Fibroblast of lung (primary cell): ENCODE data around the gene ACOXL. TPM values are rescaled to one million over a fixed set of nuclear protein-coding genes. Genes with fewer than 3 reads are reported as not detected.
"Not testable (repeated sequence)": the region's sequence is repeated elsewhere in the genome, so short reads cannot be mapped to it uniquely, and the experiment has no call there.

Experiments used
- DNase-seq, 2 donors: peaks; one replicate each; pipeline versions ENCODE4 v3.0.0 to v3.0.0-alpha.2; 2010; ENCODE audit warnings: low read depth in 2 of 2
- H2AFZ ChIP-seq: 2 replicates; pipeline ENCODE4 v1.5.1; 2012; ENCODE audit warnings: low read length, control low read depth, inconsistent platforms
- H3K27ac ChIP-seq: 2 replicates; pipeline ENCODE4 v1.5.1; 2011; ENCODE audit warnings: low read length, control low read depth; ENCODE audit not compliant: insufficient read depth
- H3K27me3 ChIP-seq: 2 replicates; pipeline ENCODE4 v1.5.1; 2011; ENCODE audit warnings: mild to moderate bottlenecking, low read length; ENCODE audit not compliant: control insufficient read depth, insufficient read depth
- H3K36me3 ChIP-seq: 2 replicates; pipeline ENCODE4 v1.5.1; 2011; ENCODE audit warnings: low read length; ENCODE audit not compliant: control insufficient read depth, insufficient read depth
- H3K4me1 ChIP-seq: 2 replicates; pipeline ENCODE4 v1.5.1; 2011; ENCODE audit warnings: low read length; ENCODE audit not compliant: control insufficient read depth, insufficient read depth; ENCODE audit errors: extremely low read depth
- H3K4me2 ChIP-seq: 2 replicates; pipeline ENCODE4 v1.5.1; 2011; ENCODE audit warnings: low read length, control low read depth; ENCODE audit not compliant: insufficient read depth; ENCODE audit errors: extremely low read depth
- H3K4me3 ChIP-seq, 4 experiments: fragments of 200-600 bp in 1 of 4; sonication (generic) in 1 of 4; replicated peaks in 1 of 4; 2 replicates each; pipeline ENCODE4 v1.5.1; 2011 to 2016; ENCODE audit warnings: low read length in 4 of 4, low read depth in 3 of 4, mild to moderate bottlenecking in 3 of 4, control low read depth in 2 of 4, inconsistent platforms in 1 of 4, mixed read lengths in 1 of 4; ENCODE audit not compliant: insufficient read depth in 1 of 4; ENCODE audit errors: control extremely low read depth in 1 of 4
- H3K79me2 ChIP-seq: 2 replicates; pipeline ENCODE4 v1.5.1; 2012; ENCODE audit warnings: mild to moderate bottlenecking, low read length, inconsistent platforms; ENCODE audit not compliant: control insufficient read depth, insufficient read depth
- H3K9ac ChIP-seq: 2 replicates; pipeline ENCODE4 v1.5.1; 2011; ENCODE audit warnings: mild to moderate bottlenecking, low read length, control low read depth; ENCODE audit not compliant: insufficient read depth
- H3K9me3 ChIP-seq: 2 replicates; pipeline ENCODE4 v1.5.1; 2012; ENCODE audit warnings: low read depth, low read length; ENCODE audit not compliant: control insufficient read depth, insufficient read depth
- H4K20me1 ChIP-seq: 2 replicates; pipeline ENCODE4 v1.5.1; 2011; ENCODE audit warnings: low read length; ENCODE audit not compliant: control insufficient read depth, insufficient read depth; ENCODE audit errors: extremely low read depth
- CTCF ChIP-seq, 2 donors: IDR thresholded peaks in 1 of 2; conservative IDR thresholded peaks in 1 of 2; 1 replicate in 1 of 2; 2 replicates in 1 of 2; pipeline ENCODE4 v1.5.1; 2011 to 2012; ENCODE audit warnings: low read length in 2 of 2, control low read depth in 1 of 2, inconsistent platforms in 1 of 2, low read depth in 1 of 2, mild to moderate bottlenecking in 1 of 2
- EZH2 ChIP-seq: IDR thresholded peaks from 2 replicates; pipeline ENCODE4 v1.5.1; 2012; ENCODE audit warnings: low read length, control low read depth, mild to moderate bottlenecking; ENCODE audit errors: missing control alignments
- polyA plus RNA-seq, 2 donors: library from polyadenylated mRNA; depleted of rRNA in 1 of 2; stranded (reverse) in 1 of 2; unstranded in 1 of 2; fragments of >200 nt; gene quantifications; 2 replicates each; pipeline ENCODE4 v1.2.1, GENCODE V29; 2011 to 2012; ENCODE audit warnings: missing spikeins in 1 of 2
- total RNA-seq: library from RNA; depleted of rRNA; stranded (reverse); fragments of >200 nt; gene quantifications from 2 replicates; pipeline ENCODE4 v1.2.1, GENCODE V29; 2014

Gene ACOXL
- total and polyA plus RNA-seq, 2 donors (not counting 1 experiment from before 2014, with no cell fraction given) = not detected

DNA sequence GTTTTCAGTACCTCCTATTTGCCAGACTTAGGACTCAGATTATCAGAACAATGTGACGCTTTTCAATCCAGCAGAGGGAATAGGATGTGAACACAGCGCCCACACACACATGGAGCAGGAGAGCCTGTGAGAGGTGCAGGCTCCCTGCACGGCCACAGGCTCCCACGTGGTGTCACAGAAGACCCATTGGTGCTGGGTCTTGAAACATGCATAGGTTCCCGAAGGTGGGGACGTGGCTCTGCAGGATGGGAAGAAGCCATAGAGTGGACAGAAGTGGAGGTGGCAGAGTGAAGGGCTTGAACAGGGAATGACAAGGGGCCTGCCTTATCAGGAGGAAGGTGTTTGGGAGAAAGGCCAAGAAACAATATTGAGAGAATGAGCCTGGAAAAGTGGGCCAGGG is 309.9 kb downstream of the ACOXL start:
- TF ChIP-seq CTCF (conservative IDR thresholded peaks at IDR 0.05 in 1 of 2, IDR thresholded peaks at IDR 0.05 in 1 of 2; ENCODE audit: low read depth in 1 of 2, low read length in 2 of 2) = no peak
- H3K4me2 ChIP-seq = no peak overlapping the region
- H3K27ac ChIP-seq = no peak overlapping the region
- H3K4me3 ChIP-seq = no peak overlapping the region
- DNase-seq = no peak
- H3K79me2 ChIP-seq = no peaks in the 10 kb centered on the region
- no peaks in the 10 kb centered on the region for H3K9me3 ChIP-seq
- H3K27me3 ChIP-seq = peaks cover 28% of the 10 kb centered on the region
- H3K4me1 ChIP-seq = no peaks in the 10 kb centered on the region
- no peak overlapping the region for H2AFZ ChIP-seq
- H3K9ac ChIP-seq = no peak overlapping the region
- H3K36me3 ChIP-seq = no peaks in the 10 kb centered on the region
- H4K20me1 ChIP-seq = no peaks in the 10 kb centered on the region

- Histone ChIP-seq H3K36me3 (no peaks in the 10 kb centered on the region), H3K9me3 (no peaks in the 10 kb centered on the region), H3K4me1 (no peaks in the 10 kb centered on the region), H3K79me2 (no peaks in the 10 kb centered on the region), H3K27ac (no peak overlapping the region), H4K20me1 (no peaks in the 10 kb centered on the region), H2AFZ (no peak overlapping the region), H3K4me3 (no peak overlapping the region), H3K4me2 (no peak overlapping the region), H3K27me3 (peaks cover 25% of the 10 kb centered on the region), H3K9ac (no peak overlapping the region)
- no peak for DNase-seq
- TF ChIP-seq CTCF (conservative IDR thresholded peaks at IDR 0.05 in 1 of 2, IDR thresholded peaks at IDR 0.05 in 1 of 2; ENCODE audit: low read depth in 1 of 2, low read length in 2 of 2) = no peak
- no peak for TF ChIP-seq EZH2
Observed at GRCh38 chr2:111042772-111043771, 310.7 kb downstream of the ACOXL start.

DNA sequence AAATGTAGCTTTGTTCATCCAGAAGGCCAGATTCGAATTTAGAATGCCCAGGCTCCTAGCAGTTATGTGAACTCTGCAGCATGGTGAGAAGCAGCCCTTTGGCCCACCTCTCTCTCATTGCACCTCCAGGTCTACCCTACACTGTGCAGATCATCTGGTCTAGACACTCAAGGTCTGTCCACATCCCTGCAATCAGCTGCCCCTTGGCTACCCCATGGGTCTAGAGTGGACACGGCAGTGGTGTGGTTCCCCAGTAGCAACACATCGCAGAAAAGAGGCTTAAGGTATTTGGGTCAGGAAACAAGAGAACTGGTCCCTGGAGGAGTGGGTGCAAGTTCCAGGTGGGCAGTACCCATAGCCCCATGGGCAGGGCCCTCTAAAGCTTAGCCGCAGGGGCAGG is 311.7 kb downstream of the ACOXL start:
- Histone ChIP-seq H3K4me2 (no peak overlapping the region), H2AFZ (no peak overlapping the region), H3K4me1 (no peaks in the 10 kb centered on the region), H3K79me2 (no peaks in the 10 kb centered on the region), H3K27ac (no peak overlapping the region), H3K27me3 (peaks cover 28% of the 10 kb centered on the region), H3K4me3 (no peak overlapping the region), H3K9me3 (no peaks in the 10 kb centered on the region), H3K36me3 (no peaks in the 10 kb centered on the region), H3K9ac (no peak overlapping the region), H4K20me1 (no peaks in the 10 kb centered on the region)
- TF ChIP-seq EZH2 (no peak), CTCF (conservative IDR thresholded peaks at IDR 0.05 in 1 of 2, IDR thresholded peaks at IDR 0.05 in 1 of 2; ENCODE audit: low read depth in 1 of 2, low read length in 2 of 2) (no peak)
- no peak for DNase-seq

DNA sequence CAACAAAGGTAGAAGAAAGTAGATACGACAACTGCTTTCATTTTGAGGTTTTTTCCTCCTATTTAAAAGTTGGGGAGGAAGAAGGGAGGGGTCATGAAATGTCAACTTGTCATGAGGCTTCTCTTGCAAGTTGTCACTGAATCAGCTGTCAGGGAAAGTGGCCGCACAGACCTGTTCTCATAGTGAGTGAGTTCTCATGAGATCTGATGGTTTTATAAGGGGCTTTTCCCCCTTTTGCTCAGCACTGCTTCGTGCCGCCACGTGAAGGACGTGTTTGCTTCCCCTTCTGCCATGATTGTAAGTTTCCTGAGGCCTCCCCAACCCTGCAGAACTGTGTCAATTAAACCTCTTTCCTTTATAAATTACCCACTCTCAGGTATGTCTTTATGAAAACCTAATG is 312.9 kb downstream of the ACOXL start:
- not testable (repeated sequence) for H4K20me1 ChIP-seq, H3K9me3 ChIP-seq, H3K4me2 ChIP-seq, H3K36me3 ChIP-seq, H3K4me3 ChIP-seq, H3K79me2 ChIP-seq, H2AFZ ChIP-seq, H3K27ac ChIP-seq, H3K9ac ChIP-seq, H3K4me1 ChIP-seq, DNase-seq
- H3K27me3 ChIP-seq = peaks cover 35% of the 10 kb centered on the region
